Ovary (tissue), 3 donors: ENCODE results near the gene MAGI1.

Experiments
- EP300 ChIP-seq: sonication (generic); formaldehyde crosslinking; IDR thresholded peaks from one replicate; pipeline ENCODE4 v1.6.1; 2017; ENCODE audit warnings: antibody characterized with exemption
- POLR2A ChIP-seq: fragments of 450-650 bp; IDR thresholded peaks from one replicate; pipeline ENCODE4 v1.6.1; 2017; ENCODE audit warnings: antibody characterized with exemption, mild to moderate bottlenecking, moderate library complexity
- TF ChIP-seq, protein P1 (sequence below), 3 donors: fragments of 450-650 bp in 2 of 3; fragments of 200-600 bp in 1 of 3; IDR thresholded peaks; one replicate each; pipeline versions ENCODE4 v1.5.1 to v1.8.0; 2016 to 2022; ENCODE audit warnings: antibody characterized with exemption in 3 of 3, mild to moderate bottlenecking in 1 of 3
- donor health status: DM: no; HTN: no; CAD: no.

GRCh38 chr3:65811892-65812291 lies 226.8 kb downstream of the MAGI1 start:
- TF ChIP-seq, protein P1, sequence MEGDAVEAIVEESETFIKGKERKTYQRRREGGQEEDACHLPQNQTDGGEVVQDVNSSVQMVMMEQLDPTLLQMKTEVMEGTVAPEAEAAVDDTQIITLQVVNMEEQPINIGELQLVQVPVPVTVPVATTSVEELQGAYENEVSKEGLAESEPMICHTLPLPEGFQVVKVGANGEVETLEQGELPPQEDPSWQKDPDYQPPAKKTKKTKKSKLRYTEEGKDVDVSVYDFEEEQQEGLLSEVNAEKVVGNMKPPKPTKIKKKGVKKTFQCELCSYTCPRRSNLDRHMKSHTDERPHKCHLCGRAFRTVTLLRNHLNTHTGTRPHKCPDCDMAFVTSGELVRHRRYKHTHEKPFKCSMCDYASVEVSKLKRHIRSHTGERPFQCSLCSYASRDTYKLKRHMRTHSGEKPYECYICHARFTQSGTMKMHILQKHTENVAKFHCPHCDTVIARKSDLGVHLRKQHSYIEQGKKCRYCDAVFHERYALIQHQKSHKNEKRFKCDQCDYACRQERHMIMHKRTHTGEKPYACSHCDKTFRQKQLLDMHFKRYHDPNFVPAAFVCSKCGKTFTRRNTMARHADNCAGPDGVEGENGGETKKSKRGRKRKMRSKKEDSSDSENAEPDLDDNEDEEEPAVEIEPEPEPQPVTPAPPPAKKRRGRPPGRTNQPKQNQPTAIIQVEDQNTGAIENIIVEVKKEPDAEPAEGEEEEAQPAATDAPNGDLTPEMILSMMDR (IDR thresholded peaks at IDR 0.05): no peak
- TF ChIP-seq POLR2A (no peak), EP300 (no peak)
